Erythroblast (primary cell): ENCODE measurements around the gene CKS1B.
"Not testable (repeated sequence)": the region's sequence is repeated elsewhere in the genome, so short reads cannot be mapped to it uniquely, and the experiment has no call there.

ENCODE experiments used
- DNase-seq, 2 experiments: peaks; one replicate each; lab custom pipeline; 2025; lab: John Stamatoyannopoulos, UW
- GATA1 ChIP-seq: IDR thresholded peaks from 2 replicates; pipeline ENCODE4 v1.6.1; 2011; ENCODE audit warnings: low read depth, mild to moderate bottlenecking, control low read depth, low read length, moderate library complexity
- POLR2A ChIP-seq: IDR thresholded peaks from 2 replicates; pipeline ENCODE4 v1.6.1; 2011; ENCODE audit warnings: mild to moderate bottlenecking, low read length

CKS1B gene

GRCh38 chr1:154966111-154966510 is 8.4 kb upstream of the CKS1B start:
- DNase-seq = no peak
- TF ChIP-seq GATA1 = no peak
- TF ChIP-seq POLR2A = no peak

DNA sequence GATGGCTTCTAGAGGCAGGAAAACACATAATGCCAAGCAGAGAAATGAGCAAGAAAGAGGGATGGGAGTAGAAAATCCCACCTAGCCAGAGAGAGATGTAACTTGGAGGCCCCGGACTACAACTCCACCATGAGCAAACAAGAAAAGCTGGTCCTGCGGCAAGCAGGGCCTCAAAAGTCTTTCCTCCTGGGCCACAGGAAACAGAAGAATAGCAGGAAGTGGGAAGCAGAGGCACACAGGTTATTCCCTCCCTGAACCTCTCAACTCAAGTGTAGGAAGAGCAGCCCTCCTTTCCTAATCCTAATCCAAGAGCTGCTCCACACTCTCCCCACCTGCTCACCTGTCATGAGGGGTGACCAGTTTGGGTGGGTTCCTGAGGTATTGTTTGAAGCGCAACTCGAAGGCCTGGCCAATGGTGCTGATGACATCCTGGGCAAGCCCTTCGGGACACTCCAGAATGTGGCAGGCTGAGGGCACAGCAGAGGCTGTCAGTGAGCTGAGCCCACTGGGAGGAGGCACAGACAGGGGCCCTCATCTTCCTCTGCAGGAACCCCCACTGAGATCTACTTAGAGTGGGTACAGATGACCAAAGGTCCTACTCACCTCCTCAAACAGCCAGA is 7.0 kb upstream of the CKS1B start:
- no peak for DNase-seq
- TF ChIP-seq GATA1 (no peak), POLR2A (no peak)

DNA sequence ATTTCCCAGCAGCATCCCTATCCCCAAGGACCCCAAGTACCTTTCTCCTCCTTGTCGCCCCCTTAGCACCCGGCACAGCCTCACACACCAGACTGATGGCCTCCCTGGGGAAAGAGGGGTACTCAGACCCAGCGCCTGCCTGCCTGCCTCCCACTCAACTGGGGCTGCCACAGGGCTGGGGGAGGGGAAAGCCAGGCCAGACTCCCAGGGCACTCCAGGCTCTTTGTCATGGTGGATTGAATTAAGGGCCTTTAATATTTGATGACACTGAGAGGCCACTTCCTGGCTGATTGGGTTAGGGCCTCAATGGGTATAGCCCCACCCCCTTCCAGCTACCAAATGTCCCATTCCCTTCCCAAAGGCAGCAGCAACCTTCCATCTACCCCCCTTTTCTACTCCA is 5.8 kb upstream of the CKS1B start:
- no peak for DNase-seq
- TF ChIP-seq POLR2A (no peak), GATA1 (no peak)

- no peak for DNase-seq
- TF ChIP-seq POLR2A (no peak), GATA1 (no peak)
These were observed 5.2 kb upstream of the CKS1B start for GRCh38 chr1:154969246-154969645.

DNA sequence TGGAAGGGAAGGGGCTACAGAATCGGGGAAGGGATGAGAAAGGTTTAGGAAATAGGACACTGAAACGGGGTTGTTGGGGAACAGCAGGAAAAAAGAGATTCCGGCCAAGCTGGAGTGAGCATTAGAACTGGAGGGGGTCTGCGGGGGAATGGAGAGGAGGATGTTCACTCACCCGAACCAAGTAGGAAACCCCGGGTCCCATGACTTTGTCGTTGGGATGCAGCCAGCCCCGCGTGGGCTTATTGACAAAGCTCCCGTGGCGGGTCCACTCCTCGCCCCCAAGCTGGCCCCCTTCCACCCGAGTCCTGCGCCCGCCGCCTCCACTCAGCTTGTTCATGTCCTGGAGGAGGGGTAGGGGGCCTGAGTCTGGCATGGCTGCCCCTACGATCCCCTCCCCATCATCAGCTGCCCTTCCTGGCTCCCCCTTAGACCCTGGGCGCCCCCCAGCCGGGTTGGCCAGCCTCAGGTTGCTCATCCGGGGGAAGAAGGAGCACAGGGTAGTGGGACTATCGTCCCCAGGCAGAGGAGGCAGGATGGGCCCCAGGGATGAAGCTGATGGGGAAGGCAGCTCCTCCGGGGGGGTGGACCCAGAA is 4.5 kb upstream of the CKS1B start:
- no peak for DNase-seq
- no peak for TF ChIP-seq POLR2A
- TF ChIP-seq GATA1 = no peak

DNA sequence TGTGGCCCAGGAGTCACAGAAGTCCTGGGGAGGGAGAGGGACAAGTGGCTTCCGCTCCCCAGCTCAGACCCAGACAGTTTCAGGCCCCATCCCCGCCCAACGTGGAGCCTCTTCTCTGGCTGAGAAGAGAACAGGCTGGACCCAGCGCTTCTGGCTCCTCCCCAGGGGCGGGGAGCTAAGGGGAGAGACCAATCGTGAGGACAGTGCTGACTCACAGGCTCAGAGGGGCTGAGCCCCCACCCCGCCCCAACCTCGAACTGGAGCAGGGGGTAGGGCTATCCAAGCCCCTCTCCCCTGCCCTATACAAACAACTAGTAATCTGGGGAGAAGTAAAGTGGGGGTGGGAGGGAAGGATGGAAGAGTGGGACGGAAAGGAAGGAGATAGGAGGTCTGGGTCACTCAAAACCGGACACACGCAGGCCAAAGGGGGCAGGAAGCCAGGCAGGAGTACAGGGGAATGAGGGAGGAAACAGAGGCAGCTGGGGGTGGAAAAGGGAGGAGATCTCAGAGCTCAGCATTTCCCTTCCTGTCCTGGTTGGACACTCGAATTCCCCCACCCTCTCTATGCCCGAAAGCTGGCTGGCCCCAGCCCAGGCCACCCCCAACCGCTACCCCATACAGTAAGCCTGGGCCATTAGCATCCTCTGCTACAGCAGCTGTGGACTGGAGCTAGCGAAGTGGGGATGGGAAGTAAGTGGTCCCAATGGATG is 3.7 kb upstream of the CKS1B start, which contains the start of gene SHC1:
Gene SHC1, minus strand, starts transcription at position 117 of the 710 bp plus-strand sequence. CDS start 221 bp downstream, outside the sequence.
- TF ChIP-seq GATA1 = no peak
- peak; percentile 85 for TF ChIP-seq POLR2A
- peak; percentile 90 to 94 for DNase-seq

- TF ChIP-seq GATA1 (no peak), POLR2A (no peak)
- DNase-seq = peak; percentile 36 to 53
These were observed 3.0 kb upstream of the CKS1B start for GRCh38 chr1:154971341-154971998.

DNA sequence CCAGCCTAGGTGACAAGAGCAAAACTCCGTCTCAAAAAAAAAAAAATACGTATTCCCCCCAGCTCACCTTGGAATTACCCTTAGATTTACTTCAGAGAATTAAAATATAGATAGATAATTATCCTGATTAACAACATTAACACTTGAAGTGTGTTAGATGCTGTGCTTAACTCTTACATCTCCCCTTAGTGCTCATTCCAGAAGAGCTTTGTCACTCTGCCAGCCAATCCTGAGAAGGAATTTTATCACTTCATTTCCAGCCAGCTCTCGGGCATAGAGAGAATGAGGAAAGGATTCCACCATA is 2.3 kb upstream of the CKS1B start:
- TF ChIP-seq POLR2A (no peak), GATA1 (no peak)
- DNase-seq = no peak

- no peak for TF ChIP-seq POLR2A
- no peak for TF ChIP-seq GATA1
- DNase-seq = no peak
These were observed 1.8 kb upstream of the CKS1B start for GRCh38 chr1:154972517-154973343.

DNA sequence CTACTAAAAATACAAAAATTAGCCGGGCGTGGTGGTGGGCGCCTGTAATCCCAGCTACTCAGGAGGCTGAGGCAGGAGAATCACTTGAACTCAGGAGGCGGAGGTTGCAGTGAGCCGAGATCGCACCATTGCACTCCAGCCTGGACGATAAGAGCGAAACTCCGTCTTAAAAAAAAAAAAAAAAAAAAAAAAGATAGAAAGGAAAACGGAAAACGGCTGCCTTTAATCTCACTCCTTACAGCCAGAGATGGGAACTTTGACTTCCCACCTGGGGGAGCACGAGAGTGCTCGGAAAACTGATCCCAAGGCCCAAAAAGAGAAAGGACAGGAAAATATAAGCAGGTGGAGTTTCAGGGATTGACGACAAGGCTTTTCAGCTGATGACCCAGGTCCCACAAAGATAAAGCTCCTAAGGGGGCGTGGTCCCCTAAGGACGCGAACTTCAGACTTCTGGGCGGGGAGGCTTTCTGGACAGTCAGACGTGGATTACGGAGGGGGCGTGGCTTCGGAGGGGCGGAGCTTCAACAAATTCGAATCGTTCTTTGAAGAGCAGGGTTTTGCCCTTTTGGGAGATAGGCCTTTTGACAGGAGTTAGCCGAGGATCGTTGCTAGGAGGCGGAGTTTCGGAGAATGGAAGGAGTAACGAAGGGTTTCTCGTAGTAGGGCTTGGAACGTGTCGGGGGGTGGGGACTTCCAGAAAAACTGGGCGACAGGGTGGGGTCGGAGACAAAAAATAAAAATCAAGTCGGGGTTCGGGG is 958 bp upstream of the CKS1B start:
- peak; percentile 100 for DNase-seq
- no peak for TF ChIP-seq POLR2A
- TF ChIP-seq GATA1 = no peak

- DNase-seq = peak; percentile 97 to 99
- TF ChIP-seq POLR2A = peak; percentile 91
- TF ChIP-seq GATA1 = no peak
These were observed 427 bp downstream of the CKS1B start for GRCh38 chr1:154974808-154975408.

DNA sequence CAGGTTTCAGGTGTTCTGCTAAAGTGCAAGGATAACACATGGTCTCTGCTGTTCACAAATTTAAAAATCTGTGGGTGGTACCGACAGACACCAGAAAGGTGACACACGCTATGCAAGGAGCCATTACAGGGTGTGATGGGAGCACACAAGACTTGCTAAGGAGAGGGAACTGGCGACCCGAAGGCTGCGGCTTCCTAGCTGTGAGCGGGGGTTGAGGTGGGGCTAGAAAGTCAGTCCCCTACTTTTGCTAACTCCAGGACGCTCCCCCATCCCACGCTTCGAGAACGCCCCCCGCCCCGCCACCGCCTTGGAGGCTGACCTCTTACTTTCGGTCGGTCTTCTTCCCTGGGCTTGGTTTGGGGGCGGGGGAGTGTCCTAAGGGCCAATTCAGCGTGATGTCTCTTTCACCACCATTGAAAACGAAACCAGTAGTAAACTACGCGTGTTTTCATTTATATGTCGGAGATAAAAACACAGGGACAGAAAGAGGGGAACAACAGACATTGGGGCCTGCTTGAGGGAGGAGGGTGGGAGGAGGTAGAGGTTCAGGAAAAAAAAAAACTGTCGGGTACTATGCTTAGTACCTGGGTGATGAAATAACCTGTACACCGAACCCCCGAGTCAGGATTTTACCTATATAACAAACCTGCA is 1.1 kb downstream of the CKS1B start:
- DNase-seq = peak; percentile 73 to 83
- TF ChIP-seq POLR2A (no peak), GATA1 (no peak)

- DNase-seq = not testable (repeated sequence)
These were observed 3.3 kb downstream of the CKS1B start for GRCh38 chr1:154977762-154978161.
